A549 (cell line): Measurements from ENCODE around the gene PIK3CD. TPM values are rescaled to one million over a fixed set of nuclear protein-coding genes. Genes with fewer than 3 reads are reported as not detected.

Source experiments
- ATAC-seq, 2 experiments: fragments of 200-7000 bp in 1 of 2; fragments of >200 bp in 1 of 2; cut with Nextera tagmentation in 1 of 2; cut with Tn5 transposase in 1 of 2; 3 replicates each; pipeline versions ENCODE4 v1.8.0 to v1.9.1; 2018 to 2020; ENCODE audit warnings: mild to moderate bottlenecking in 1 of 2, moderate library complexity in 1 of 2
- CTCF ChIA-PET: fragments of 300-600 bp; sonication (Branson Sonifier 250); formaldehyde crosslinking; extraction: SDS; loops from one replicate; lab custom pipeline; 2021; ENCODE audit warnings: antibody characterized with exemption, inconsistent platforms; lab: Yijun Ruan, JAX
- POLR2A ChIA-PET: fragments of 350-600 bp; formaldehyde crosslinking; extraction: SDS; loops from one replicate; lab custom pipeline; 2021; ENCODE audit warnings: antibody characterized with exemption, inconsistent platforms; lab: Yijun Ruan, JAX
- DNase-seq, 2 experiments: peaks; one replicate each; pipeline versions ENCODE4 v3.0.0 to v3.0.0-alpha.2; 2011 to 2016; ENCODE audit warnings: low read depth in 1 of 2, low spot score in 1 of 2
- FAIRE-seq: peaks from 2 replicates; lab custom pipeline; 2011; peaks lifted over from hg19 to GRCh38; lab: Jason Lieb, UNC
- H3K27ac ChIP-seq, 2 experiments: fragments of >200 bp; sonication (Bioruptor Twin); formaldehyde crosslinking; 3 replicates each; pipeline ENCODE4 v1.5.1; 2016 to 2017
- H3K4me1 ChIP-seq: fragments of >200 bp; sonication (Bioruptor Twin); formaldehyde crosslinking; 3 replicates; pipeline ENCODE4 v1.6.1; 2016
- H3K4me2 ChIP-seq: fragments of >200 bp; sonication (Bioruptor Twin); formaldehyde crosslinking; 3 replicates; pipeline ENCODE4 v1.6.1; 2016
- H3K4me3 ChIP-seq: fragments of >200 bp; sonication (Bioruptor Twin); formaldehyde crosslinking; 3 replicates; pipeline ENCODE4 v1.5.1; 2016
- H3K9me3 ChIP-seq: fragments of >200 bp; sonication (Bioruptor Twin); formaldehyde crosslinking; 3 replicates; pipeline ENCODE4 v1.6.1; 2016
- CBX8 ChIP-seq: fragments of 200-600 bp; sonication (generic); IDR thresholded peaks from 2 replicates; pipeline ENCODE4 v1.6.1; 2016
- EHF ChIP-seq: fragments of 250-450 bp; sonication (Bioruptor Pico); IDR thresholded peaks from 2 replicates; pipeline ENCODE4 v1.5.0; 2020; ENCODE audit warnings: mild to moderate bottlenecking
- FOSB ChIP-seq: fragments of 250-450 bp; sonication (Bioruptor Pico); IDR thresholded peaks from 2 replicates; pipeline ENCODE4 v1.5.0; 2020; ENCODE audit warnings: mild to moderate bottlenecking, moderate library complexity
- HEYL ChIP-seq: fragments of 250-450 bp; sonication (Bioruptor Pico); IDR thresholded peaks from 2 replicates; pipeline ENCODE4 v1.8.0; 2021; ENCODE audit warnings: mild to moderate bottlenecking, moderate library complexity
- HOXB5 ChIP-seq: fragments of 250-450 bp; sonication (Bioruptor Pico); IDR thresholded peaks from 2 replicates; pipeline ENCODE4 v1.5.0; 2020; ENCODE audit warnings: mild to moderate bottlenecking, moderate library complexity
- JUNB ChIP-seq: fragments of >200 bp; sonication (Bioruptor Twin); formaldehyde crosslinking; IDR thresholded peaks from 2 replicates; pipeline ENCODE4 v1.6.1; 2016
- KDM5A ChIP-seq: fragments of 200-600 bp; sonication (generic); IDR thresholded peaks from 2 replicates; pipeline ENCODE4 v1.6.1; 2016; ENCODE audit warnings: antibody characterized with exemption, mild to moderate bottlenecking
- MAFK ChIP-seq: fragments of 450-650 bp; IDR thresholded peaks from 2 replicates; pipeline ENCODE4 v1.6.1; 2014; ENCODE audit not compliant: partially characterized antibody
- POLR2A ChIP-seq: IDR thresholded peaks from 2 replicates; pipeline ENCODE4 v1.6.1; 2012; ENCODE audit warnings: mild to moderate bottlenecking, low read length
- POLR2AphosphoS2 ChIP-seq: conservative IDR thresholded peaks from 2 replicates; pipeline ENCODE4 v1.6.1; 2012; ENCODE audit warnings: low read length, improper control_type of control experiment, inconsistent platforms
- RFX5 ChIP-seq: fragments of 450-650 bp; IDR thresholded peaks from 2 replicates; pipeline ENCODE4 v1.7.1; 2014; ENCODE audit warnings: antibody characterized with exemption, mild to moderate bottlenecking, moderate library complexity
- TFCP2L1 ChIP-seq: fragments of 250-450 bp; sonication (Bioruptor Pico); IDR thresholded peaks from 2 replicates; pipeline ENCODE4 v1.5.0; 2021; ENCODE audit warnings: mild to moderate bottlenecking
- TP53 ChIP-seq: fragments of 250-450 bp; sonication (Bioruptor Pico); IDR thresholded peaks from 2 replicates; pipeline ENCODE4 v1.5.0; 2021; ENCODE audit warnings: mild to moderate bottlenecking, moderate library complexity
- ZFP36 ChIP-seq: fragments of 450-650 bp; IDR thresholded peaks from 2 replicates; pipeline ENCODE4 v1.6.1; 2014; ENCODE audit warnings: borderline replicate concordance; ENCODE audit not compliant: partially characterized antibody
- WGBS: methylation state at CpG from one replicate; pipeline ENCODE4 v1.1.6; 2017; ENCODE audit errors: missing lambda C conversion rate; 5-methylcytosine and 5-hydroxymethylcytosine counted together
- polyA plus RNA-seq, 4 experiments: library from polyadenylated mRNA; depleted of rRNA in 3 of 4; stranded (reverse); fragments of >200 nt; fragmentation: RNase III in 1 of 4; extraction: RNeasy Plus Mini Kit Qiagen cat#74134 plus additional on column Dnase treatment in 1 of 4; gene quantifications; 2 replicates in 3 of 4; 3 replicates in 1 of 4; pipeline ENCODE4 v1.2.3, GENCODE V29; 2011 to 2017
- TF ChIP-seq, protein P1 (sequence below): fragments of 200-600 bp; sonication (generic); IDR thresholded peaks from 2 replicates; pipeline ENCODE4 v1.6.1; 2016; ENCODE audit warnings: antibody characterized with exemption, mild to moderate bottlenecking, moderate library complexity
- TF ChIP-seq, protein P2 (sequence below): fragments of >200 bp; sonication (Bioruptor Twin); formaldehyde crosslinking; IDR thresholded peaks from 3 replicates; pipeline ENCODE4 v1.5.1; 2016
- TF ChIP-seq, protein P3 (sequence below): IDR thresholded peaks from 2 replicates; pipeline ENCODE4 v1.6.1; 2012
- TF ChIP-seq, protein P4 (sequence below): fragments of 250-450 bp; sonication (Bioruptor Pico); IDR thresholded peaks from 2 replicates; pipeline ENCODE4 v1.5.0; 2021; ENCODE audit warnings: mild to moderate bottlenecking, moderate library complexity, borderline replicate concordance
- TF ChIP-seq, protein P5 (sequence below): IDR thresholded peaks from 2 replicates; pipeline ENCODE4 v1.6.1; 2012

PIK3CD gene
- polyA plus RNA-seq, 2 of the 4 experiments (the other 2 are of a cell fraction): 2.4 to 3.5 TPM

DNA sequence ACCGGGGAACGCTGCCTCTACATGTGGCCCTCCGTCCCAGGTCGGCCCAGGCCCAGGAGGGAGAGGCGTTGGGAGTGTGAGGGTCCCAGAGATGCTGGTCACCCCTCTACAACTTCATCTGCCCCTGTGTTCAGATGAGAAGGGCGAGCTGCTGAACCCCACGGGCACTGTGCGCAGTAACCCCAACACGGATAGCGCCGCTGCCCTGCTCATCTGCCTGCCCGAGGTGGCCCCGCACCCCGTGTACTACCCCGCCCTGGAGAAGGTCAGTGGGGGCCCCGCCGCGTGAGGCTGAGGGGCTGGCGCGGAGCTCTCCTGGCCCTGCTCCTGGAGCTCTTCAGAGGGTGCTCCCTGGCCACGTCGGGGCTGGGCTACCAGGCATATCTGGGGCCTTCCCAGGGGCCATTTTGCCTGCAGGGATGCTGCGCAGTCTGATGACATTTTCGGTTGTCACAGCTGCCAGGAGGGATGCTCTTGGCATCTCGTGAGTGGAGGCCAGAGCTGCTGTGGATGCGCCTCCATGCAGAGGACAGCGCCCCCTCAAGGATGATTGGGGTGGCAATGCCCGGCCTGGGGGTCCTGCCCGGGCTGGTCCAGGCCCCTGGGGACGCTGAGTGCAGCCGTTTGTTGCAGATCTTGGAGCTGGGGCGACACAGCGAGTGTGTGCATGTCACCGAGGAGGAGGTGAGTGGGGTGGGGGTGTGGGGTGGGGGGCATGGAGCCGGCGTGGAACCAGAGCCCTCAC is 68.6 kb downstream of the PIK3CD start:
- no peak for TF ChIP-seq FOSB (CRISPR knock-in tag)
- no peak for TF ChIP-seq CBX8
- TF ChIP-seq, protein P1, sequence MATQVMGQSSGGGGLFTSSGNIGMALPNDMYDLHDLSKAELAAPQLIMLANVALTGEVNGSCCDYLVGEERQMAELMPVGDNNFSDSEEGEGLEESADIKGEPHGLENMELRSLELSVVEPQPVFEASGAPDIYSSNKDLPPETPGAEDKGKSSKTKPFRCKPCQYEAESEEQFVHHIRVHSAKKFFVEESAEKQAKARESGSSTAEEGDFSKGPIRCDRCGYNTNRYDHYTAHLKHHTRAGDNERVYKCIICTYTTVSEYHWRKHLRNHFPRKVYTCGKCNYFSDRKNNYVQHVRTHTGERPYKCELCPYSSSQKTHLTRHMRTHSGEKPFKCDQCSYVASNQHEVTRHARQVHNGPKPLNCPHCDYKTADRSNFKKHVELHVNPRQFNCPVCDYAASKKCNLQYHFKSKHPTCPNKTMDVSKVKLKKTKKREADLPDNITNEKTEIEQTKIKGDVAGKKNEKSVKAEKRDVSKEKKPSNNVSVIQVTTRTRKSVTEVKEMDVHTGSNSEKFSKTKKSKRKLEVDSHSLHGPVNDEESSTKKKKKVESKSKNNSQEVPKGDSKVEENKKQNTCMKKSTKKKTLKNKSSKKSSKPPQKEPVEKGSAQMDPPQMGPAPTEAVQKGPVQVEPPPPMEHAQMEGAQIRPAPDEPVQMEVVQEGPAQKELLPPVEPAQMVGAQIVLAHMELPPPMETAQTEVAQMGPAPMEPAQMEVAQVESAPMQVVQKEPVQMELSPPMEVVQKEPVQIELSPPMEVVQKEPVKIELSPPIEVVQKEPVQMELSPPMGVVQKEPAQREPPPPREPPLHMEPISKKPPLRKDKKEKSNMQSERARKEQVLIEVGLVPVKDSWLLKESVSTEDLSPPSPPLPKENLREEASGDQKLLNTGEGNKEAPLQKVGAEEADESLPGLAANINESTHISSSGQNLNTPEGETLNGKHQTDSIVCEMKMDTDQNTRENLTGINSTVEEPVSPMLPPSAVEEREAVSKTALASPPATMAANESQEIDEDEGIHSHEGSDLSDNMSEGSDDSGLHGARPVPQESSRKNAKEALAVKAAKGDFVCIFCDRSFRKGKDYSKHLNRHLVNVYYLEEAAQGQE: no peak
- no peak for TF ChIP-seq HOXB5 (CRISPR knock-in tag)
- no peak for TF ChIP-seq KDM5A
- TF ChIP-seq, protein P2, sequence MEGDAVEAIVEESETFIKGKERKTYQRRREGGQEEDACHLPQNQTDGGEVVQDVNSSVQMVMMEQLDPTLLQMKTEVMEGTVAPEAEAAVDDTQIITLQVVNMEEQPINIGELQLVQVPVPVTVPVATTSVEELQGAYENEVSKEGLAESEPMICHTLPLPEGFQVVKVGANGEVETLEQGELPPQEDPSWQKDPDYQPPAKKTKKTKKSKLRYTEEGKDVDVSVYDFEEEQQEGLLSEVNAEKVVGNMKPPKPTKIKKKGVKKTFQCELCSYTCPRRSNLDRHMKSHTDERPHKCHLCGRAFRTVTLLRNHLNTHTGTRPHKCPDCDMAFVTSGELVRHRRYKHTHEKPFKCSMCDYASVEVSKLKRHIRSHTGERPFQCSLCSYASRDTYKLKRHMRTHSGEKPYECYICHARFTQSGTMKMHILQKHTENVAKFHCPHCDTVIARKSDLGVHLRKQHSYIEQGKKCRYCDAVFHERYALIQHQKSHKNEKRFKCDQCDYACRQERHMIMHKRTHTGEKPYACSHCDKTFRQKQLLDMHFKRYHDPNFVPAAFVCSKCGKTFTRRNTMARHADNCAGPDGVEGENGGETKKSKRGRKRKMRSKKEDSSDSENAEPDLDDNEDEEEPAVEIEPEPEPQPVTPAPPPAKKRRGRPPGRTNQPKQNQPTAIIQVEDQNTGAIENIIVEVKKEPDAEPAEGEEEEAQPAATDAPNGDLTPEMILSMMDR: no peak
- TF ChIP-seq MAFK: no peak
- TF ChIP-seq HEYL (CRISPR knock-in tag): no peak
- TF ChIP-seq, protein P3, sequence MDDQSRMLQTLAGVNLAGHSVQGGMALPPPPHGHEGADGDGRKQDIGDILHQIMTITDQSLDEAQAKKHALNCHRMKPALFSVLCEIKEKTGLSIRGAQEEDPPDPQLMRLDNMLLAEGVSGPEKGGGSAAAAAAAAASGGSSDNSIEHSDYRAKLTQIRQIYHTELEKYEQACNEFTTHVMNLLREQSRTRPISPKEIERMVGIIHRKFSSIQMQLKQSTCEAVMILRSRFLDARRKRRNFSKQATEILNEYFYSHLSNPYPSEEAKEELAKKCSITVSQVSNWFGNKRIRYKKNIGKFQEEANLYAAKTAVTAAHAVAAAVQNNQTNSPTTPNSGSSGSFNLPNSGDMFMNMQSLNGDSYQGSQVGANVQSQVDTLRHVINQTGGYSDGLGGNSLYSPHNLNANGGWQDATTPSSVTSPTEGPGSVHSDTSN: no peak
- no peak for TF ChIP-seq POLR2A
- no peak for TF ChIP-seq TFCP2L1 (CRISPR knock-in tag)
- no peak for TF ChIP-seq ZFP36
- TF ChIP-seq, protein P4, sequence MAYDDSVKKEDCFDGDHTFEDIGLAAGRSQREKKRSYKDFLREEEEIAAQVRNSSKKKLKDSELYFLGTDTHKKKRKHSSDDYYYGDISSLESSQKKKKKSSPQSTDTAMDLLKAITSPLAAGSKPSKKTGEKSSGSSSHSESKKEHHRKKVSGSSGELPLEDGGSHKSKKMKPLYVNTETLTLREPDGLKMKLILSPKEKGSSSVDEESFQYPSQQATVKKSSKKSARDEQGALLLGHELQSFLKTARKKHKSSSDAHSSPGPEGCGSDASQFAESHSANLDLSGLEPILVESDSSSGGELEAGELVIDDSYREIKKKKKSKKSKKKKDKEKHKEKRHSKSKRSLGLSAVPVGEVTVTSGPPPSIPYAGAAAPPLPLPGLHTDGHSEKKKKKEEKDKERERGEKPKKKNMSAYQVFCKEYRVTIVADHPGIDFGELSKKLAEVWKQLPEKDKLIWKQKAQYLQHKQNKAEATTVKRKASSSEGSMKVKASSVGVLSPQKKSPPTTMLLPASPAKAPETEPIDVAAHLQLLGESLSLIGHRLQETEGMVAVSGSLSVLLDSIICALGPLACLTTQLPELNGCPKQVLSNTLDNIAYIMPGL (CRISPR knock-in tag): no peak
- no peak for TF ChIP-seq TP53 (CRISPR knock-in tag)
- TF ChIP-seq EHF (CRISPR knock-in tag): no peak
- no peak for TF ChIP-seq JUNB
- TF ChIP-seq, protein P5, sequence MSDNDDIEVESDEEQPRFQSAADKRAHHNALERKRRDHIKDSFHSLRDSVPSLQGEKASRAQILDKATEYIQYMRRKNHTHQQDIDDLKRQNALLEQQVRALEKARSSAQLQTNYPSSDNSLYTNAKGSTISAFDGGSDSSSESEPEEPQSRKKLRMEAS: no peak
- TF ChIP-seq POLR2AphosphoS2: no peak
- TF ChIP-seq RFX5: no peak
- DNase-seq: no peak
- FAIRE-seq: no peak
- peak overlapping the region; percentile 77; the same call in 1 of the 3 replicates for H3K4me2 ChIP-seq
- ChIA-PET CTCF (interaction anchor here (1.1 to 3.3 kb wide), 5 partner anchors 10 to 93 kb away, joined by 3 to 28 read pairs (median 6); no protein-coding TSS in a partner anchor), POLR2A (no interaction called here)
- ATAC-seq: no peak
- peaks cover 4% of the 10 kb centered on the region; the same call in 1 of the 3 replicates for H3K9me3 ChIP-seq
- H3K4me1 ChIP-seq: peaks cover 22% of the 10 kb centered on the region
- peak overlapping the region; percentile 95 to 96 for H3K27ac ChIP-seq
- no peak overlapping the region for H3K4me3 ChIP-seq
- WGBS: 85% methylated on average over 7 of the region's 36 CpGs
